Activated T-cell treated with anti-CD3 and anti-CD28 coated beads for 1 hour (primary cell): Measurements from ENCODE around the gene TAS1R3.

ENCODE experiments used
- DNase-seq: peaks from one replicate; pipeline ENCODE4 v3.0.0-alpha.2; 2020; ENCODE audit warnings: low read depth

The TAS1R3 gene

DNA sequence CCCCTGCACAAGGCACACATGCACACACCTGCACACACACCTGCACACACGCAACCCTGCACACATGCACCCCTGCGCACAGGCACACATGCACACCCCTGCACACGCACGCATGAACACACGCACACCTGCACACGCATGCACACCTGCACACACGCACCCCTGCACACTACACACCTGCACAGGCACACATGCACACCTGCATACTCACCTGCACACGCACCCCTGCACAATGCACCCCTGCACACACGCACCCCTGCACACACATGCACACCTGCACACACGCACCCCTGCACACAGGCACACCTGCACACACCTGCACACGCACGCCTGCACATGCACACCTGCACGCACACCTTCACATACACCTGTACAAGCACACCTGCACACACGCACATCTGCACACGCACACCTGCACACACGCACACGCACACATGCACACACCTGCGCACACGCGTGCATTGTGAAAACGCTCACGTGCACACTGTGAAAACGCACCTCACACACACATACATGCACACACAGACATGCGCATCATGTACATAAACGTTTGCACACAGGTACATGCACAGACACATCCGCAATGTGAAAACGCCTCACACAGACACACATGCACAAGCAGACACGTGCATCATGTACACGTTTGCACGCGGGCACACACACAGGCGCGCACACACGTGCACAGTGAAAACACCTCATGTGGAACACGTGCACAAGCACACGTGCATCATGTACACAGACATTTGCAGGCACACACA is 9.9 kb downstream of the TAS1R3 start:
- DNase-seq: no peak

DNA sequence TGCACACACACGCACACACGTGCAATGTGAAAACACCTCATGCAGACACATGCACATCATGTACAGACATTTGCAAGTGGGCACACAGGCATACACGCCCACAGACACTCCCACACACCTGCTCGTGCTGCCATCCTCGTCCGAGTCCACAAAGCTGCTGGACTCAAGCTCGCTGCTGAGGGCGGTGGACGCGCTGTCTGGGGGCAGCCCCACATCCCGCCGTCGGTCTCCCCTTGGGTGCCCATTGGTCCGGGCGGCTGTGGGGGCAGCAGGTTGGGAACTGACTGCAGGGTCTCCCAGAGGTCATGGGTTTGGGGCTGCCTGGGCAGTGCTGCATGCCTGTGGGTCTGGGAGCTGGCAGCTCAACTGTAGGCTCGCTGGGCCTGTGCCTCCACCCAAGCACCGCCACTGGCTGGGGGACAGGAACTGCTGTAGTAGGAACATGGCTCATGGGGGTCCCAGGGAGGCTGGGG is 10.5 kb downstream of the TAS1R3 start:
- no peak for DNase-seq

DNA sequence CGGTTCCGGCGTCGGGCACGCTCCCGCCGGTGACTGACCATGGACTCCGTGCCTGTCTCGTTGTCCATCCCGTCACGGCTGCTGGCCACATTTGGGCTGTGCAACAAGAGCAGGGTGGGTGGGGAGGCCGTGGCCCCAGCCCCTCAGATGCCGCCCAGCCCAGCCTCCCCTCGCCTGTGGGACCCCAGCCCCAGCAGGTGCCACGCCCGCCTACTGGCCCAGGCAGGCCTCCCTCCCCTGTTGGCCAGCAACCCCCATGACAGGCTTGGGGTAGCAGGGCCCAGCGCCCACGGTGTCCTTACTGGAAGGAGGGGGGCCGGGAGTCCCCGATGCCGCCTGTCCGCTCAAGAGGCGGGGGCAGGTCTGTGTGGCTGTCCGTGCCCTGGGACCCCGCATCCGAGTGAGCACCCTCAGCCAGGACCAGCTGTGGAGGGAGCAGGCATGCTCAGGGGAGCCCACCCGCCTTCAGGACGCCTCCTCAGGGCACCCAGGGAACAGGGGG is 11.0 kb downstream of the TAS1R3 start:
- DNase-seq: no peak

DNA sequence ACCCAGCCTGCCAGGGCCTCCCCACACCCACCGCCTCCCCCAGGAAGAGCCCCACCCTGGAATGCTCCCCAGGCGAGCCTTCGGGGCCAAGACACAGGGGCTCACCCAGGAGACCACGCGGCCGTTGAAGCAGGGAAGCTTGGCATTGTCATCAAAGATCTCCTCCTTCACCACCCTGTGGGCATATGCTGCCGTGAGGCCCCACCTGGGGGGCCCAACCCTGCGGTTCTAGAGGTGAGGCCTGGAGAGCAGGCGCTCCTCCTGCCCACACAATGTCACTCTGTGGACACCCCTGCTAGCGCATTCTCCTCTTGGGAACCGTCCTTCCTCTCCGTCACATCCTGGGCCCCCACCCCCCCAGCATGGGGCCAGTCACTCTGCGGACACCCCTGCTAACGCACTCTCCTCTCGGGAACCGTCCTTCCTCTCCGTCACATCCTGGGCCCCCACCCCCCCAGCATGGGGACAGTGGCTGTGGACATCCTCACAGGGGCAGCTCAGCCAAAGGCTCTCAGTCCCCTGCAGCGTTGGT is 11.6 kb downstream of the TAS1R3 start:
- DNase-seq: no peak

DNA sequence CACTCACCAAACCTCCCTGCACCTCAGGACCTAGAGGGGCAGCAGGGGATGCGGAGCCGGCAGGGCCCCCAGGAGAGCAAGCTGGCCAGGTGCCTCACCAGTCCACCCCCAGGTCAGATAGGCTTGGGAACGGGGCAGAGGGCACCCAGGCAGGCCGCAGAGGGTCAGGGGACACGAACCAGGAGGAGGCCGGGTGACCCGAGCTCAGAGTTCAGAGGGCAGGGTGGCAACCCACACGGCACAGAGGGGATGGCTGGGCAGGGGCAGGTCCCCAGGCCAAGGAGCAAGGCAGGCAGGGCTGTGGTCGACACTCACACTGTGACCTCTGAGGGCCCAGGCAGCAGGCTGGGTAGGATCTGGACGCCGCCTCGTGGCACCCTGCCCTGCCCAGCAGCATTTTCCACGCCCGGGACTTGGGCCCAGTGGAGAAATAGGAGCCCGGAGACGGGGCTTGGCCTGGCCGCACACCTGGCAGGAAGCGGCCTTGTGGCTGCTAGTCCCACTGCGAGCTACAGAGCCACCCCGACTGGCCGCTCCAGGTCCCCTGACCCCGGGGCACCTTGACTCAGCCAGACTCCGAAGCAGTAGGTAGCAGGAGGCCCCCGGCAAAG is 12.8 kb downstream of the TAS1R3 start:
- DNase-seq: no peak

DNA sequence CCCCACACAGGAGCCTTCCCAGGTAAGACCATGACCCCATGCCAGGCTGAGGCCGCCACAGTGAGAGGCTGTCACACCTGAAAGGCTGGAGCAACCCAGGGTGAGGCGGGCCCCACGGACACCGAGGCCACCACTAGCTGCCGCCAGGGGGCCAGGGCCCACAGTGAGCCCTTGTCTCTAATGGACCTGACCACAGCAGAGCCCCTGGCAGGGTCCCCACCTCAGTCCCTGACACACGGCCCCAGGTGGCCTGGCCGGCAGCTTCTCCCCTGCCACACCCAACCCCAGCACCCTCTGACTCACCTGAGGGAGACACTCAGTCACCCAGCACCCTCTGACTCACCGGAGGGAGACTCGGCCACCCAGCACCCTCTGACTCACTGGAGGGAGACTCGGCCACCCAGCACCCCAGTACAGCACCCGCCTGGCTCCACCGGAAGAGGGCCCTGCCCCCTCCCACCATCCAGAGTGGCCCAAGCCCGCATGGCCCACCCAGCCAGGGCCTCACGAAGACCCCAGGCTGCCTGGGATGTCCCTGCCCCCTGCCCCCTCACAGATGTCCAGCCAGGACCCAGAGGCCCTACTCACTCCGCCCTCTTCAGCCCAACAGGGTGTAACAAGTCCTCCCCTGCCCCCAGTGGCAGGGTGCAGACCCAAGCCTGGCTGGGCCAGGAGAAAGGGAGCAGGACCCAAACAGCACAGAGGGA is 13.7 kb downstream of the TAS1R3 start:
- DNase-seq: no peak

DNA sequence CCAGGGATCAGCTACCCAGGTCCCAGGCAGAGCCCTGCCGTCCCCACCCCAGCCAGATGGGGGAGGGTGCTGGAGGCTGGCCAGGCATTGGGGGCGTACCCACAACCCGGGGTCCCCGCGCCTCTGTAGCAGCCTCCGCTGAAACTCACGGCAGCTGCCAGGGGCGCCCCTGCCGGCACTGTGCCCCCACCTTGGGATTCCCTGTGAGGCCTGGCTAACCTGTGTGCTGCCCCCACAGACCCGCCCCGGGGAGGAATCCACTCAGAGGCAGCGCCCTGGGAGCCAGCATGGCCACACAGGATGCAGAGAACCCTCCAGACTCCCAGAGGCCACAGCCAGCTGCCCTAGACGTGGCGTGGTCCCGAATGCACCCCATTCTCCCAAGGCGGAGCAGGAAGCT is 14.3 kb downstream of the TAS1R3 start:
- DNase-seq: no peak

DNA sequence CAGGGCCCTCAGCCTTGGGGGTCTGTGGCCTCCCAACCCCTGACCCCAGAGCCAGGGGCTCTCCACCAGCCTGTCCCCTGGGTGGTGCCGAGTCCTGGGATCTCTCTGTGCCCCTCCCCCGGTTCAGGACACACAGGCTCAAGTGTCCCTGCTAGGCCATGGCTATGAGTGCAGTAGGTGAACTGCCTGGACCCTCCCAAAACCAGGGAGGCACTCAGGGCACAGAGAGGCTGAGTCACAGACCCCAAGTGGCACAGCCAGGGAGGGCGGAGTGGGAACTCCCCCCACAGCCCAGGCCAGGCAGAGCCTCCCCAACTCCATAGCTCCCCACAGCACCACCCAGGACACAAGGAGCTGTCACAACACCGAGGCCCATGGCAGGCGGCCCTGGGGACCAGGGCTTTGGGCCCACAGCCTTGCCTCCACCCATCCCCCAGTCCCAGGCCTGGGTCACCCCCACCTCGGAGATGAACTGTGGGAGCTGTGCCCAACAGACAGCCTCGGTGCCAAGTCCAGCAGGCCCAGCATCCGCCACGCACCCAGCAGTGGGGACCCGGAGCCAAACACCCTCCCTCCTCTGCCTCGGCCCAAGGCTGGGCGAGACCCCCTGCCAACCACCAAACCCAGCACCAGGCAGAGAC is 14.9 kb downstream of the TAS1R3 start:
- DNase-seq: no peak

DNA sequence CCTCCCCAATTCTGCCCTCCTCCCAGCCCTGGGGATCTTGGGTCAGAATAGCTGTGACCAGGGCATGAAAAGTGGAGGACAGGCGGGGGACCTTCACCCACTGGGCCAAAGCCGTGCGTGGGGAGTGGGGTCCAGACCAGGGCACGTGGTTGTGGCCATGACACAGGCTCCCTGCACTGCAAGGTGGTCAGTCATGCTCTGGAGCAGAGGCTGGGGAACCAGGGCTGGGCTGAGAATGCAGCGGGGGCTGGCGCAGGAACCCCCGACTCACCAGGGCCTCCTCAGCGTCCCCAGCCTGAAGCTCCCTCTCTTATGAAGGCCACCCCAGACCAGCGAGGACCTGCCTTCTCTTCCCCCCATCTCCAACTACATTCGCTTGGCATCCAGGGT is 15.4 kb downstream of the TAS1R3 start:
- no peak for DNase-seq

DNA sequence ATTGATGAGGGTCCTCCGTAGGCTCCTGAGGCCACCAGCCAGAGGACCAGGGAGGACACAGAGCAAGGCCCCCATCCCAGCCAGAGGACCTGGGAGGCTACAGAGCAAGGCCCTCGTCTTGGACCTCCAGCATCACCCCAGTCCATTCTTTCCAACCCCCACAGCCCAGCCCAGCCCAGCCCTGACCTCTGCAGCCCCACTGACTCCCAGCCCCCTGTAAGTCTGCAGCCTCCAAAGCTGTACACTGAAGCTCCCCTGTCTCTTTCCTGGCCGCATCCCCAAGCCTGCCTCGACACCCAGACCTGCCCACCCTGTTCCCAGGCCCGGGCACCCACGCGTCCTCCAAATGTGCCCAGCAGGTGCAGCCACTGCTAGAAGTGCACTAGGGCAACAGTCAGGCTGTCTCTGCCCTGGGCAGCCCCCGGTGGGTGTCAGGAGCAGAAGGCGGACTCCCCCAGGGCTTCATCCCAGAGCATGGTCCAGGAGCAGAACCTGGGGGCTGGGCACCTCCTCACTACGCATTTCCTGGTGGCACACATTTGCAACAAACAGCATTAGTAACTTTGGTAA is 16.0 kb downstream of the TAS1R3 start:
- DNase-seq: no peak

DNA sequence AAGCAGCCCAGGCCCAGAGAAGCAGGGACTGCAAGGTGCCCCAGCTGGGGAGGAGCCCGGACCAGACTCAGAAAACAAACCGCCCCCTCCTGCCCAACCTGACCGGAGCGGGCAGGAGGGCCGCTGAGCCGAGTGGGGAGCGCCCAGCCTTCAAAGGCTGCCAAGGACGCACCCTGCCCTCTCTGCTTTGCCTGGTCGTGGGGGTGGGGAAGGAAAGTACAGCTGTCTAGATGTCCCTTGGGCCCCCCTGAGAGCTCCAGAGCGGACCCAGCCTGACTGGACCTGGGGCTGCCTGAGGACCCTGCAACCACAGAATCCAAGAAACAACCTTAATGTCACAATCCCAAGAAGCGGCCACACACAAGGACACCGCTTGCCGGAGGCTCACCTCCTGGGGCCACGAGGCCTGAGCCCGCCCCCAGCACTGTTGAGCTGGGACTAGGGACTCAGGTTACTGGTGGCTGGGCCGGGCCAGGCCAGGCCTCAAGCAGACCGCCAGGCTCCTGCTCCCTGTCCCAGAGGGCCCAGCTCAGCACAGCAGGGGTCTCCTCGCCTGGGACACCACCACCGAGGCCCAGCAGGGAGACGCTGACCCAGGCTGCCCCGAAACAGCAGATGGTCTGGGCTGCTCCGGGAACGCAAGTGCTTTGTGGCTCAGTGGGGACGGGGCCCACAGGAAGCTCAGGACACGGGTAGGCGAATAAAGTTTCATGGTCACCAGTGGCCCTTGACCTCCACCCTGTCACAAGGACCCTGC is 16.8 kb downstream of the TAS1R3 start:
- no peak for DNase-seq

DNA sequence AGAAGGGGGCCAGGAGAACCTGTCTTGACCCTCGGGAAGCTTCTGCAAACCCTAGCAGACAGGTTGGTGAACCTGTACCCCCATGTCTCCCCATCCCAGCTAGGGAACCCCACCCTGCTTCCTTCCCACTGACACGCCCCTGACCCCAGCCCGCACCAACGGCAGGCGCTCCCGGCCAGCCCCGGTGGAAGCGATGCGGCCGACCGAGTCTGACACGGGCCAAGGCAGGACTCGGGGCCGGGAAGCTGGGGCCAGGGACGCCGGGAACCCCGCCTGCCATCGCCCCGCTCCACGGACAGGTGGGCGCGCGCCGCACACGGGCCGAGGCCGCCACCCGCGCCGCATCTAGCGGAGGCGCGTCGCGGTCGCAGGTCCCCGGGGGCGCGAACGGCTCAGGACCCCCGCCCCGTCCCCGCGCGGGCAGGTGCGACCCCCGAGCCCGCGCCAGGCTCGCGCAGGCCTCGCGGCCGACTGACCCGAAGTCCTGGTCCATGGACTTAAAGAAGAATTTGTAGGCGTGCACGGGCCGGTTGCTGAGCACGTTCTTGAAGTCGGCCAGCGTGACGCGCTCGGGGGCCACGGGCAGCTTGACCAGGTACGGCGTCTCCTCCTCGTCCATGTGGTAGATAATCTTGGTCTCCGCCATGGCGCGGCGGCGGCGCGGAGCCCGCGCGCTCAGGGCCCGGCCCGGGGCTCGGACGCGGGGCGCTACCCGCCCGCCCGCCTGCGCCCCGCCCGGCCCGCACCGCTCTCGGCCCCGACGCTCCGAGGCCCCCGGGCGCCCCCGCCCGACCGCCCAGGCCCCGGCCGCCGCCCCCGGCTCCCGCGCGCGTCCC is 17.6 kb downstream of the TAS1R3 start:
- DNase-seq: no peak

DNA sequence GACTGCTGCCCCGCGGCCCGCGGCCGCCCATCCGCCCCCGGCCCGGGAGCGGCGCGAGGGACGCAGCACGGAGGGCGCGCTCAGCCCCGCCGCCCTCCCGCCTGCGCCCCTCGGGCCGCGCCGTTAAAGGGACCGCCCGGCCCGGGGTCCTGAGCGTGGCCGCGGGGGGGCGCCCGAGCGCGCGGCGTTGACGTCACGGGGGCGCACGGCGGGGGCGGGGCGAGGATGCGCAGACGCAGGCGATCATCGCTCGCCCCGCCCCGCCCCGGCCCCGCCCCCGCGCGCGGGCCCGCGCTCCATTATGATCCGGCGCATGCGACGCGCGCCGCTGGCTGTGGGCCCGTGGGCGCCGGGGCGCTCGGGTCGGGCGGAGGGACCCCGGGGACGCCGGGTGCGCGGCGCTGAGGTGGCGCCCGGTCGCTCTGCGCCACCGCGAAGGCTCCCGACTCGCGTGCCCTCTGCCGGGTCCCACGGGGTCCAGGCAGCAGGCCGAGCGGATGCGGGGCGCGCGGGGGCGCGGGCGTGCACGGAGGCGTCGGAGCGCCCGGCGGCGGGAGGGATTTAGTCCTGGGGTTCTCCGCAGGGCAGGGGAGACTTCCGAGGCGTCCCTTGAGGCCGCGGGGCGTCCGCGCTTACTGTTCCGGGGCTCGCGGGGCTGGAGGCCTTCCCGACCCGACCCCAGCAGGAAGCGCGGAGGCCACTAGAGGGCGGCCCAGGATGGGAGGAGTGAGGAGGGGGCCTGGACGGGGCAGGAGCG is 18.4 kb downstream of the TAS1R3 start, which contains the start of gene DVL1:
Gene DVL1 (minus strand): TSS at position 163 of the 757 bp plus-strand sequence. CDS start 353 bp downstream, outside the sequence.
- DNase-seq: peak; percentile 72

DNA sequence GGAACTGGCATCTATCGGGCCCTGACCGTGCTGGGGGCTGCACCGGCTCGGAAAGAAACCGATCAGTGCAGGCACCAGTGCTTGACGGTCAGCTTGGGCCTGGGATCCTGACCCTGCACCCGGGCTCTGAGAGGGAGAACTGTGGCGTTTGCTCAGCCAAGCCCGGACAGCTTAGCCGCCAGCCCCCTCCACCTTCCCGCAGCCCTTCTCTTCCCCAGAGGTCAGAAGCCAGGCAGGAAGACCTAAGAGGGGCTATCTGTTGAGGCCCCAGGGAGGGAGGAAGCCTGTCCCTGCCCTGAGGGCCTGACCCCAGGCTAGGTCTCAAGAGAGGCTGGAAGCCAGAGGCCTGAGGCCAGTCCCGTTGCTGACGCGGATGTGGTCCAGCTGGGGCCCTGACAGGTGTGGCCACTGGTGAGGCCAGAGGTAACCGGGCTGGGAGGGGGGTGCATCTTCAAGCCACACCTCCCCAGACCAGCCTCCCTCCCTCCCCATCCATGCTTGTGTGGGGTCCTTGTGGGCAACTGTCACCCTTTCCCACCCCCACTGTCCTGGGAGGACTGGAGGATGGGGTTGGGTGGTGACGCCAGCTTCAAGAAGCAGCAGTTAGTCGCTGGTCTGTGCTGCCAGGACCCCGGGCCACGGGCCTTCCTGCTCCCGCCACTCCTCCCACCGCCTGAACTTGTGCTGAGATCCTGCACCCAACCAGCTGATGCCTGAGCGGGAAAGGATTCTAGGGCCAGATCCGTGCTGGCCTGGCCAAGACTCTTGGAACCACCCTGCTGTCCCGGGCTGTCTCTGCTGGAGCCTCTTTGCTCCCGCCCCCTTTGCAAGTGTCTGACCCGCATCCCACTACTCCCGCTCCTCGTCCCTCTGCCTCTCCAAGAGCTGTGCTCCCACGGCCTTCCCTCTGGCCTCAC is 20.7 kb downstream of the TAS1R3 start:
- DNase-seq: no peak

DNA sequence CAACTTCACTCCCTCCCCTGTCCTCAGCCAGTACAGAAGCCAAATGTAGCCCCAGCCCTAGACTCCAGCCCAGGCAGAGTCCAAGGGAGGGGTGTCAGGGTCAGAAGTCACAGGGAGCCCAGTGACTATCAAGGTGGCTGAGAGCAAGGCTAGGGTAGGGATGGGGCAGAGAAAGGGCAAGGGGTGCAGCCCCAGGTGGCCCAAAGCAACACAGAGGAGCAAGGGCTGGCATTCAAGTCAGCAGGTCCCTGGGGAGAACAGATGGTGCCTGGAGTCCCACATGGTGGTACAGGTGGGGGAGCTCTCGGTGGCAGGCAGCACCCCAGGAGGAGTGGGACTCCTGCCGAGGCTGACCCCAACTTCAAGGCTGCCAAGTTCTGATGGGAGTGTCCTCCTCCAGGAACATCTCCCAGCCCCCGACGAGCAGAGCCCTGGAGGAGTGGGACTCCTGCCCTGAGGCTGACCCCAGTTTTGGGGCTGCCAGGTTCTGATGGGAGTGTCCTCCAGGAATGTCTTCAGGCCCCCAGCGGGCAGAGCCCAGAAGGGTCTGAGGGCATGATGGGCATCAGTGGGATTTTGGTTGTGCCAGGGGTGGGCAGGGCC is 21.8 kb downstream of the TAS1R3 start:
- DNase-seq: no peak

DNA sequence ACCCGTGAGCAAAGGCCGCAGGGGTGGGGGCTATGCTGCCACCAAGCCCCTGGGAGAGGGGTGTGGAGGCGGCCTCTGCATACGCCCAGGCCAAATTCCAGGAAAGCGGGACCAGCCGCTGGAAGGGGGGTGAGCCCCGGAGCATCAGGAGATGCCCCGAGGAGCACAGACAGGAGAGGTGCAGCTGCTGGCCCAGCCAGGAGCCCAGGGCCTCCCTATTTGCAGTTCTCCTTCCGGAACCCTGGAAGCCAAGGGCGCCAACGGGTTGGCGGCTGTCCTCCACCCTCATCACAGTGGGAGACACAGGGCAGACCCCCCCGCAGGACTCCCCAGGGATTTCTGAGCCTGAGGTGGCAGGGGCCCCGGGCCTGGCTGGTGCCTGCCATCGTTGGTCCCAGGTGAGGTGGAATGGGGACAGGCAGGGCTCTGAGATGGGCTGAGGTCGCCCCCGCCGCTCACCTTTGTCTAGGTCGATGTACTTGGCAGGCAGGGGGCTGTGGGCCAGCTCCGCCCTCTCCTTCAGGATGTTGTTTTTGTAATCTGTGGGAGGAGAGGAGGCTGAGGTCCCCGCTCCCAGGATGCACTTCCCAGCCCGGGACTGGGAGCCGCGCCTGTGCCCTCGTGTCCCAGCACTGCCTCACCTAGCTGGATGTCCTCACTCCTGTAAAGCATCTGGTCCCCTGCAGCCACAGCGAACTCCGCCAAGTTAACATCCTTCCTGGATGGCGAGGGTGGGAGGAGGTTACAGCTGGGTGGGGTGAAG is 22.5 kb downstream of the TAS1R3 start:
- no peak for DNase-seq
